ENCODE measurements around the gene RNF4.

Gene RNF4

DNA sequence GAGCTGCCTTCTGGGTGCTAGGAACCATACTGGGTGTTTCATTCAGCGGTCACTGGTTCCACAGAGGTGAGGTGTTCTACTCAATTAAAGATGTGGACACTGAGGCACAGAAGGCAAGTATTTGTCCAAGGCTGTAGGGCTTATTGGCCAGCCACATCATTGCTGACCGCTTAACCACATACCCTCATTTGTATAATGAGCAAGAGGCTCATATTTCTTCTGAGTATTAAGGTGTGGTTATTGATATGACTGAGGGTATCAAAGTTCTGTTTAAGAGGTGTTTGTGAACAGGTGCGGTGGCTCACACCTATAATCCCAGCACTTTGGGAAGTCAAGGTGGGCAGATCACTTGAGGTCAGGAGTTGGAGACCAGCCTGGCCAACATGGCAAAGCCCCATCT lies 14.3 kb downstream of the RNF4 start:
- H3K4me3 ChIP-seq (ENCODE audit: low read length): no peak overlapping the region; the same call in 1 of the 2 replicates
- no peak for TF ChIP-seq ZNF274 (IDR thresholded peaks at IDR 0.05; ENCODE audit: low read depth, low read length)

DNA sequence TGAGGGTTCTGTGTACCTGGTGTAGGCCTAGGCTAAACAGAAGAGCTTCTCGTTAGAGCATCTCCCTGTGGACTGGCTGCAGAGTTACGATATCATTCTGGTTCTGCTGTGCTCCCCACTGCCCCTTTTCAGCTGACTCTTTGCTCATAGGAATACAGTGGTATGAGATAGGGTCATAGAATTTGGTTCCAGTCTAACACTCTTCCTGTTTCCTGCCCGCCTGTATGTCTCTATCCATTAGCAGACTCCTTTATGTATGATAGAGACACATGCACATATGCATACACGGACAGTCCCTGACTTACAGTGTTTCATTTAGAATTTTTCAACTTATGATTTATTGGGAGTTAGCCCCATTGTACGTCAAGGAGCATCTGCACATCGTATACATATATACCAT lies 15.3 kb downstream of the RNF4 start:
- no peak overlapping the region for H3K4me3 ChIP-seq (ENCODE audit: low read length)
- TF ChIP-seq ZNF274 (IDR thresholded peaks at IDR 0.05; ENCODE audit: low read depth, low read length): no peak

DNA sequence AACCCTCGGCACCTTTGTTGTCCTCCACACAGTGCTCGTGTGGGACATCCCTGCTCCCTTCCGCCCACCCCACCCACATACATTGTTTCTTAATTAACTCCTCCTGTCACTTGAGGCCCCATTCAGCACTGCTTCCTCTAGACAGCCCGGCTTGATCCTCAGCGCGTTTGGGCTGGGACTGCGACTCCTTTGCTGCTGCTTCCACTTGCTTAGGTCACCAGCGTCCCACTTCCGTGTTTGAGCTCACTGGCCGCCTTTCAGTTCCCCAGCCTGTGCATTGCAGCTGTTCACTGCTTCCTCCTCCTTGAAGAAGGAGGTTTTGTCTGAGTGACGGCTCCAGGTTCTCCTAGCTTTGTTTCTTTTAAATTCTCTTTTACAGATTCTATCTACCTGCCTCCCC lies 16.1 kb downstream of the RNF4 start:
- TF ChIP-seq ZNF274 (IDR thresholded peaks at IDR 0.05; ENCODE audit: low read depth, low read length): no peak
- H3K4me3 ChIP-seq (ENCODE audit: low read length): peak overlapping the region; percentile 3; the same call in 1 of the 2 replicates

DNA sequence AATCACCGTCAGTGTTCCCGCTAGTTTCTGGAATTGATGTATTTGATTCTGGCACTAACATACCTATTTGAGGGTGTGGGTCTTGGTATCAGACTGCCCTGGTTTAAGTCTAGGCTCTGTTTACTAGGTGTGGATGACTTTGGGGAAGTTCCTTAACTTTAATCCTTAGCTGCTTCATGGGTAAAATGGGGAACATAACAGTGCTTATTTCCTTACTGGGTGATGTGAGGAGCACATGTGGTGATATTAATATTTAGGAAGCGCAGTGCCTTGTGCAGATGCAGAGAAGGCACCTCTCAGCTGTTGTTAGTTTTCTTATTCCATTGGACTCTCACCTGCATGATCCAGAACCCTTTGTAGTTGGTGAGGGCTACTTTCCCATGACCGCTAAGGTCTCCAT lies 17.1 kb downstream of the RNF4 start:
- no peak overlapping the region for H3K4me3 ChIP-seq (ENCODE audit: low read length)
- TF ChIP-seq ZNF274 (IDR thresholded peaks at IDR 0.05; ENCODE audit: low read depth, low read length): no peak

DNA sequence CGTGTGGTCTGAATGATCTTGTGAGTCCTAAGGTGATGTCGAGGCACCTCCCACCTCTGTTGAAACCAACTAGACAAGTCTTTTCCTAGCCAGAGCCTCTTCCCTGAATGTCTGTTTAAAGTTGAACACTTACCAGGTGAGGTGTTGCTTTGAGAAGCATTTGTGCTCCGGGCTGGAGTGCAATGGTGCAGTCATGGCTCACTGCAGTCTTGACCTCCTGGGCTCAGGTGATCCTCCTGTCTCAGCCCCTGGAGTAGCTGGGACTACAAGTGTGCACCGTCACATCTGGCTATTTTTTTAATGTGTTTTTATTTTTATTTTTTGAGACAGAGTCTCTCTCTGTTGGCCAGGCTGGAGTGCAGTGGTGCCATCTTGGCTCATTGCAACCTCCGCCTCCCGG lies 18.1 kb downstream of the RNF4 start:
- no peak for TF ChIP-seq ZNF274 (IDR thresholded peaks at IDR 0.05; ENCODE audit: low read depth, low read length)
- no peak overlapping the region for H3K4me3 ChIP-seq (ENCODE audit: low read length)

GRCh38 chr4:2487632-2488031 lies 18.7 kb downstream of the RNF4 start:
- no peak overlapping the region for H3K4me3 ChIP-seq (ENCODE audit: low read length)
- no peak for TF ChIP-seq ZNF274 (IDR thresholded peaks at IDR 0.05; ENCODE audit: low read depth, low read length)

DNA sequence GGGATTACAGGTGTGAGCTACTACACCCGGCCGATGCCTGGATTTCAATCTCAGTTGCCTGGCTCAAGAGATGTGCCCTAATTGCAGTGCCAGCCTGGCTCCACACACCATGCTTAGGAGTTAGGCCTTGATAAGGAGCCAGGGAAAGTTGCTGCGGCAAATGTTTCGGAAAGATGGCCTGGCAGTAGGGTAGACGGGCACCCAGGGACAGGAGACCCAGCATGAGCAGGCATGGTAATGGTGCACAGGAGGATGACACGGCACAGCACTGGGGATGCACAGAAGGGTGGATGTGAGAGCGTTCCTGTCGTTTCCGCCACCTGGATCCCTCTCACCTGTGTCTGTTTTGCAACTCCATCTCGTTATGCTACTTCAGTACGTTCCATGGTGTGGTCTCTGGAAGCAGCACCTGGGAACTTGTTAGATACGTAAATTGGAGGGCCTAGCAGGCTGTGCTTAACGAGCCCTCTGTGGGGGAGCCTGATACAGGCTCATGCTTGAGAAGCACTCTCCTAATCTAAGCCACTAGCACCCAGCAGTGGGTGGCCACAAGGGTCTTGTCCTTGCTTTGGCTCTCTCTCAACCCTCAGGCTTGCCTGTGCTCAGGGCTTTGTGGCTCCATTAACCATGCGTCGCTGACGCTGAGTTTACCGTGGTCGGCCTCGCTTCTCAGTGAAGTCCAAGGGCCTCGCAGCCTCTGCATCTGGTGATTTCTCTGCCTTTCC lies 20.3 kb downstream of the RNF4 start:
- no peak for TF ChIP-seq ZNF274 (IDR thresholded peaks at IDR 0.05; ENCODE audit: low read depth, low read length)
- no peak overlapping the region for H3K4me3 ChIP-seq (ENCODE audit: low read length)

- no peak overlapping the region for H3K4me3 ChIP-seq (ENCODE audit: low read length)
Observed at GRCh38 chr4:2489841-2490552, 21.1 kb downstream of the RNF4 start.

DNA sequence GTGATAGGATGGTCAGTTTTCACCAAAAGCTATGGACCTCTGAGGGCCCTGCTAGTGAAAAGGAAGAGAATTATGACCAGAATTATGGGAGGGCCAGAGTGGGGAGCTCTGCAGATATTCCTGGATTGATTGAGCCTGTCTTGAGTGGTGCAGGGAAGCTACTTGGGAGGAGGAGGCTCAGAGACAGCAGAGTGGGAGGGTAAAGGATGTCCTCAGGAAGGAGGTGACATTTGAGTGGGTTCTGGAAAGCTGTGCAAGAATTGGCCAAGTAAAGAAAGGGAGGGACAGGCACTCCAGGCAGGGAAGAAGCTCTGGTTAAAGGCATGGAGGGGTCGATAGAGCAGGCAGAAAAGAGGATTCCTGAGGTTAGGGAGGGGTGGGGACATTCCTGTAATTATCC lies 24.1 kb downstream of the RNF4 start:
- H3K4me3 ChIP-seq (ENCODE audit: low read length): no peak overlapping the region
- TF ChIP-seq ZNF274 (IDR thresholded peaks at IDR 0.05; ENCODE audit: low read depth, low read length): no peak

More at GRCh38 chr4:2489841-2490552, 21.1 kb downstream of the RNF4 start:
- no peak for TF ChIP-seq ZNF274 (IDR thresholded peaks at IDR 0.05; ENCODE audit: low read depth, low read length)

DNA sequence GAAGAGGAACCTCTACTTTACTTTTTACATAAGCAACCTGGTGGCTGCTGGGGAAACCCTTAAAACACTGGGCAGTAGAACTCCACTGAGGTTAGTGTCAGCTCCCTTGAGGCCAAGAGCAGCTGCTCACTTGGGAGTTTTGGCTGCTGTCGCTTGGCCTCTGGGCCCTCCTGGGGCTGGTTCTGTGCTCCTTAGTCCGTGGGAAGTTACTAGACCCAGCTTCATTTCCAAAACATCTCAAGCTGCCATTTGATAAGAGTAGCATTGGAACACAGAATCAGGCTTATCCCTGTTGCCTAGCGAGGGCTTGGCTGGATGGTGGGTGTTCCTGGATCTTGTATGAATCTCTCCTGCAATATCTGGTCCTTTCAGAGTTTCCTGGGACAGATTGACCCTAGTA lies 26.1 kb downstream of the RNF4 start:
- TF ChIP-seq ZNF274 (IDR thresholded peaks at IDR 0.05; ENCODE audit: low read depth, low read length): no peak
- no peak overlapping the region for H3K4me3 ChIP-seq (ENCODE audit: low read length)

- H3K4me3 ChIP-seq (ENCODE audit: low read length): no peak overlapping the region
- TF ChIP-seq ZNF274 (IDR thresholded peaks at IDR 0.05; ENCODE audit: low read depth, low read length): no peak
Observed at GRCh38 chr4:2497324-2497723, 28.4 kb downstream of the RNF4 start.

- no peak for TF ChIP-seq ZNF274 (IDR thresholded peaks at IDR 0.05; ENCODE audit: low read depth, low read length)
- no peak overlapping the region for H3K4me3 ChIP-seq (ENCODE audit: low read length)
Observed at GRCh38 chr4:2497931-2498330, 29.0 kb downstream of the RNF4 start.

DNA sequence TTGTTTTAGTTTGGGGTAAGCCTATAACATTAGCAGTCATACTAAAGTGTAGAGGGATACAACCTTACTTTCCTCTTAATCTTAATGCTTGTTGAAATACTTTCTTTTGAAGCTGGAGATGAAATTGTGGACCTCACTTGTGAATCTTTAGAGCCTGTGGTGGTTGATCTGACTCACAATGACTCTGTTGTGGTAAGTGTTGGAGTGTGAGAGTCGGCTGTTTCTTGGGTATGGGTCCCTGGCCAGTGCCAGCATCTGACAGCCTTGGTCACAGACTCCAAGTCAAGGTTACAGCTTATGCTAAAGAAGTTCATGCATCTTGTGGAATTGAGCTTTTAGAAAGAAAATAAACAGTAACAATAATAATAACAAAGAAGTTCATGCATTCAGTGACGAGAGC lies 31.6 kb downstream of the RNF4 start:
- no peak for TF ChIP-seq ZNF274 (IDR thresholded peaks at IDR 0.05; ENCODE audit: low read depth, low read length)
- H3K4me3 ChIP-seq (ENCODE audit: low read length): no peak overlapping the region

- no peak overlapping the region for H3K4me3 ChIP-seq (ENCODE audit: low read length)
- TF ChIP-seq ZNF274 (IDR thresholded peaks at IDR 0.05; ENCODE audit: low read depth, low read length): no peak
Observed at GRCh38 chr4:2501034-2501594, 32.2 kb downstream of the RNF4 start.

GRCh38 chr4:2503809-2504208 lies 34.9 kb downstream of the RNF4 start:
- no peak overlapping the region for H3K4me3 ChIP-seq (ENCODE audit: low read length)
- no peak for TF ChIP-seq ZNF274 (IDR thresholded peaks at IDR 0.05; ENCODE audit: low read depth, low read length)

Data from GM08714 (cell line).